SKM-1 treated with dmso at 0.1 percent for 144 hours (cell line): ENCODE data around the gene TMEM161B.
"Not testable (repeated sequence)": the region's sequence is repeated elsewhere in the genome, so short reads cannot be mapped to it uniquely, and the experiment has no call there.

ENCODE experiments used
- DNase-seq: peaks from one replicate; lab custom pipeline; 2025; ENCODE audit not compliant: unreplicated experiment; lab: John Stamatoyannopoulos, UW

TMEM161B gene

DNA sequence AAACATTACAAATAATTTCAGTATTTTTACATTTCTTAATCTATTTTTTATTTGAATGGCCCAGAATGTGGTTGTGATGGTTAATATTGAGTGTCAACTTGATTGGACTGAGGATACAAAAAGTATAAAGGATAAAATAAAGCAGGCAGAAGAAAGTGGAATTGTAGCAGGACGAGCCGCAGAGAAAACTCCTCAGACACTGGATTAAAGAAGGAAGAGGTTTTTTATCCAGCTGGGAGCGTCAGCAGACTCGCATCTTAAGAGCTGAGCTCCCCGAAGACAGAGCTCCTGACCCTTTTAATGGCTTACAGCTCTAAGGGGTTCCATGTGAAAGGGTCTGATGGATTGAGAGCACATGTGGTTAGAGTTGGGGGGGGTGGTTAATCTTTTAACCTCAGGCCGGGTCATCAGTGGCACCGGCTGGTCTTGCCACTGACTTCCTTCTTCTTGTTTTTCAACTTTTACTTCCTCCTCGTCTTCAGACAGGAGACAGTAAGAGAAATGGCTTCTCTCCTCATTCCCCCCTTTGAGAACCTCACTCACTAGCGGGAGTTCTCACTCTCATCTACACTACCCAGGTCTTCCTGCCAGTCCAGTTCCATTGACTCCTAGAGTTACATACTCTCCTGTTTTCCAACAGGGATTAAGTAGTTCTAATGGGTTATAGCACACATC lies 80.0 kb downstream of the TMEM161B start:
- no peak for DNase-seq

DNA sequence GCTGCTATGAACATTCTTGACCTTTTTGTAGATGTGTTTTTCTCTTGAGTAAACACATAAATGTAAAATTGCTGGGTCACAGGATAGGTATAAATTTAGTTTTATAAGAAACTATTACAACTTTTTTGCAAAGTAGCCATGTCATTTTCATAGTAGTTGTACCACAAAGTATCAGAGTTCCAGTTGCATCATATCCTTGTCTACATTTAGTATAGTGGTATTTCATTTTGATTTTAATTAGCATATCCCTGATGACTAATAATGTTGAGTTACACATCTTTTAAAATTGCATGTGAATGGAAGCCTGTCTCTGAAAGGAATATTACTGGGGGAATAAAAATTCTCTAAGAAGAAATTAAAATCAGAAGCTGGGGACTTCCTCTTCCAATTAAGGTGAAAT lies 85.4 kb downstream of the TMEM161B start:
- DNase-seq, result no peak

DNA sequence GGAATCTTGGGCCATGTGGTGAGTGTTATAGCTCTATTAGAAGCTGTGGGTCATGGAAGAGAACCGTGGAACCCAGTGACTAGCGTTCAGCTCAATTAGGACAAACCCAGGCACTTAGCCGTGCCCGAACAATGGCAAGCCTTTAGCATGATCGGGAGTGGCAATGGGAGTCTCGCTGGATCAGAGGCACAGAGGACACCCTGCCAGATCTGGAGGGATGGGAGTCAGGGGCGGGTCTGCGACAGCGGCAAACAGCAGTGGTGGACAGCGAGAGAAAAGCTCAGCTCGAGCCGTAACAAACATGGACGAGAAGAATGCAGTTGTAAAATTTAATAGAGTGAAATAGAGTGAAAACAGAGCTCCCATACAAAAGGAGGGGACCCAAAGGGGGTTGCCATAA lies 91.2 kb downstream of the TMEM161B start:
- not testable (repeated sequence) for DNase-seq

DNA sequence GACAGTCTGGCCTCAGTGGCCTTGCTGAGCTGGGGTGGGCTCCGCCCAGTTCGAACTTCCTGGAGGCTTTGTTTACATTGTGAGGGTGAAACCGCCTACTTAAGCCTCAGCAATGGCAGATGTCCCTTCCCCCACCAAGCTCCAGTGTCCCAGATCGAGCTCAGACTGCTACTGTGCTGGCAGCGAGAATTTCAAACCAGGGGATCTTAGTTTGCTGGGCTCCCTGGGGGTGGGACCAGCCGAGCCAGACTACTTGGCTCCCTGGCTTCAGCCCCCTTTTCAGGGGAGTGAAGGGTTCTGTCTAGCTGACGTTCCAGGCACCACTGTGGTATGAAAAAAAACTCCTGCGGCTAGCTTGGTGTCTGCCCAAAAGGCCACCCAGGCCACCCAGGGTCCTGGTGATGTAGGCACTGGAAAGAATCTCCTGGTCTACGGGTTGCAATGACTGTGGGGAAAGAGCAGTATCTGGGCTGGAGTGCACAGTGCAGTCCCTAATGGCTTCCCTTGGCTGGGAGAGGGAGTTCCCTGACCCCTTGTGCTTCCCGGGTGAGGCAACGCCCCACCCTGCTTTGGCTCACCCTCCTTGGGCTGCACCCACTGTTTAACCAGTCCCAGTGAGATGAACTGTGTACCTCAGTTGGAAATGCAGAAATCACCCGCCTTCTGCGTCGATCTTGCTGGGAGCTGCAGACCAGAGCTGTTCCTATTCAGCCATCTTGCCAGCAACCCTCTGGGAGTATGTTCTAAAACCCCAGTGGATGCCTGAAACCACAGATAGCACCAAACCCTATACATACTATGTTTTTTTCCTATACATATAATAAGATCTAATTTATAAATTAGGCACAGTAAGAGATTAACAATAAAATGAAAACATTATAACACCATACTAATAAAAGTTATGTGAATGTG lies 95.5 kb downstream of the TMEM161B start:
- no peak for DNase-seq

DNA sequence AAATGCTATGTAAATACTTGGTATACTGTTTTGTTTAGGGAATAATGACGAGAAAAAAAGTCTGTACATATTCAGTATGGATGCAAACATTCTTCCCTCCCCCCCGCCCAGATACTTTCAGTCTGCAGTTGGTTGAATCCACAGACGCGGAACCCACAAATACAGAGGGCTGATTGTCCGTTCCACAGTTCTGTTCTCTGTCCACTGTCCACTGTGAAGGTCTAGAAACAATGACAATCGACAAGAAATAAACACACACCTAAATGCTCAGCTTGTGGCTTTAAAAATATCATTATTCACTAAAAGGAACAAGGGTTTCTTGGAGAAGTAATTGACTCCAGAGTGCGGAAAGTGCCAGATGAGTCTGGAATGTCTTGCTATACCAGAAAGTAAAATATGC lies 109.1 kb downstream of the TMEM161B start:
- no peak for DNase-seq

DNA sequence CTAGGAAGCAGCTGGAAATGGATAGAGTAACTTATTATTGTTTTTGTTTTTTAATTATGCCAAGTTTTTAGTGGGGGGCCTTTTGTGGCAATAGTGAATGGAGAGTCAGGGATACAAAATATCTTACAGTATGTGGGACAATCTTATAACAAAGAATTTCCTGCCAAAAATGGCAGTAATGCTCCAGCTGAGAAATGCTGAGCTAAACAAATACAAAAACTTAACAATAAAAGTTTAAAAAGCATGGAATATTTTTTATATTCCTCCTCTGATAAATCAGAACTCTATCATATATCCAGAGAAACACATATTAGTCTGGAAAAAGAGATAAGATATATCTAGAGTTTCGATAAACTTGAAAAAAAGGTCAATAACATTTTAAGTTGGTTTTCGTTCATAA lies 110.6 kb downstream of the TMEM161B start:
- no peak for DNase-seq

DNA sequence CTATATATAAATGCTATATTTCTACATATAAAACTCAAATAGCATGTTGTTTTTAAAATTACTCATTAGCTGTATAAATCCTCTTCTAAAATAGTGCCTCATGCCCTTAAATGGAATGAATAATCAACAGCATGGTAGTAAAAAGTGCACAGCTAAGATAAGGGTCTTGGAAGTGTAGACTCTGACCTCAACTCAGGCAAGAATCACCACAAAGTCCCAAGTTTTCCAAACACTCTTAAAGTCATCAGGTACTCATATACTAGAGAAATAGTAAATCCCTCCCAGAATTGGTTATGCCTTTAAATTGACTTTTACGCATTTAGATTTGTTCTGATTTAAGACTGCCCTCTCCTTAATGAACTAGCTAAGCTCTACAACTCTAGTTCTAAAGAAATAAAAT lies 113.8 kb downstream of the TMEM161B start:
- no peak for DNase-seq

DNA sequence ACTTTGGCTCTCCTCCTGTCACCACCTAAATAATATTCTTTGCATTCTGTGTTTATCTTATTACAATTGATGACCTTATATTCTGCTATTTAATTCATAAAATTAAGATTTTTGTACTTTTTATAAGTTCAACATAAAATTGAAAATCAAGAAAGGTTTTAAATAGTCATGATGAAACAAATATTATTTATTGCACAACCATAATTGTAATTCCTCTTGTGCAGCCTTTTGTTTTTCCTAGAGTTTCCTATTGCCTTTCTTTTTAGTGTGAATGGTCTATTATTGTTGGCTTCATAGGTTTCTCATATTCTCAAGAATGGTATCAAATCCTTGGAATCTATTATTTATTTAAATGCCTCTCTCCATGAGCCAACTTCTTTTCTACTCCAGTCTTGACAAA lies 117.9 kb downstream of the TMEM161B start:
- DNase-seq, result no peak

DNA sequence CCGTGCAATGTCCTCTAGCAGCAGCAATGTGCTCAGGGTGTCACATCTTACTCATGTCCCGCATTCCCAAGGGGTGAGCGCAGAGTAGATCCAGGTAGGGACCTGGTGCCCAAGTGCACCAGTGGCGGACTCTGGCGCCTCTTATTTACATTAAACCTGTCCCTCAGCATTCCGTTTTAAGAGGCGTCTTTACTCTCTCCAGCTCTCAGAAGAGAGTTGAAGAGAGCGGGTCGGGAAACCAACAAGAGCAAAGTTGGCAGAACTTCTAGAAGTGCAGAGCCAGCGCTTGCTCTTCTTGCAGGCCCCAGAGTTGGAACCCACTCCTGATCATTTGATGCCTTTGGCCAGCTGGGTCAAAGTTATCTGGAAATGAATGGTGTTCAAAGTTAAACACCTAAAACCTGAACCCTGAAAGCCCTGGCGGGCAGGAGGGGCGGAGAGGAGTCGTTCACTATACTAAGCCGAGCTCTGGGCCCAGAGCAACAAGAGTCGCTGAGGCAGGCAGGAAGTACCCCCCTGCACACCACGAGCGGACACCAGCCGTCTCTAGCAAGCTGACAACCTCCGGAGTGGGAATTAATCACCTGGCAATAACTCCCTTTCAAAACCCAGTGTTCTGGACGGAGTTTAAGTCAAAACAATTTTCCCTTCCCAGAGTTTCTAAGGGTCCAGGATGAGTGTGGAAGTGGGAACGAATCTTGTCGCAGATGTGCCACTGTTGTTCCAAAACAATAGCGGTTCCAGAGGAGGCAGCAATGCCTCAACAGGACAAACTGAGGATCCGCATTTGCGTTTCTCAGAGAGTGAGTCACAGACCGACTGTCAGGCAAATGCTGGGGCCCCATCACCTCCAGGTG lies 122.8 kb downstream of the TMEM161B start:
- no peak for DNase-seq

DNA sequence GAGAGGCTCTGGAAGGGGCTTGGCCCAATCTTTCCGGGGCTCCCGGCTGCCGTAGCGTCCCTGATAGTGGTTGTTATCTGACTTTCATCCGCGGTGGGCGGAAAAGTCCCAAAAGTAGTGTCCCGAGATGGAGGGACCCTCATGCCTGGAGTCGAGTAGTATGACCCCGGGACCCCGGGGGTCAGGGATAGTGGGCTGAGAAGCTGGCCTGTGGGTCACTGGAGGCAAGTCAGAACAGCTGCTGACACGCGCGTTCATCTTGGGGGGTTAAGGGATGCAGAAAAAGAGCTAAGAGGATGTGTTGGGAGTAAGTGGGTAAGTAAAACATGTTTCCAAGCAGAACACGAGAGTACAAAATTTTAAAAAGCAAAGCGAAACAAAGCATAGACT lies 123.4 kb downstream of the TMEM161B start:
- DNase-seq, result no peak
